ENCODE results near the gene CPN2.

GRCh38 chr3:194320744-194321243 is 30.3 kb downstream of the CPN2 start:
- TF ChIP-seq SMAD3 (CRISPR knock-in tag; IDR thresholded peaks at IDR 0.05) = peak; percentile 37; the same call in 1 of the 2 replicates
- TF ChIP-seq ZNF431 (CRISPR knock-in tag; IDR thresholded peaks at IDR 0.05; ENCODE audit: borderline replicate concordance, low read depth) = no peak
- no peak for TF ChIP-seq HNF4G (IDR thresholded peaks at IDR 0.05; ENCODE audit: borderline replicate concordance, low read depth, low read length)
- peak; percentile 46; the same call in 1 of the 2 replicates for TF ChIP-seq HNF4G (CRISPR knock-in tag; IDR thresholded peaks at IDR 0.05; ENCODE audit: borderline replicate concordance, low read depth)
- TF ChIP-seq THAP9 (CRISPR knock-in tag; IDR thresholded peaks at IDR 0.05; ENCODE audit: borderline replicate concordance) = no peak
- TF ChIP-seq, protein P1, sequence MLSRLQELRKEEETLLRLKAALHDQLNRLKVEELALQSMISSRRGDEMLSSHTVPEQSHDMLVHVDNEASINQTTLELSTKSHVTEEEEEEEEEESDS (CRISPR knock-in tag; IDR thresholded peaks at IDR 0.05; ENCODE audit: borderline replicate concordance) = no peak
- TF ChIP-seq, protein P2, sequence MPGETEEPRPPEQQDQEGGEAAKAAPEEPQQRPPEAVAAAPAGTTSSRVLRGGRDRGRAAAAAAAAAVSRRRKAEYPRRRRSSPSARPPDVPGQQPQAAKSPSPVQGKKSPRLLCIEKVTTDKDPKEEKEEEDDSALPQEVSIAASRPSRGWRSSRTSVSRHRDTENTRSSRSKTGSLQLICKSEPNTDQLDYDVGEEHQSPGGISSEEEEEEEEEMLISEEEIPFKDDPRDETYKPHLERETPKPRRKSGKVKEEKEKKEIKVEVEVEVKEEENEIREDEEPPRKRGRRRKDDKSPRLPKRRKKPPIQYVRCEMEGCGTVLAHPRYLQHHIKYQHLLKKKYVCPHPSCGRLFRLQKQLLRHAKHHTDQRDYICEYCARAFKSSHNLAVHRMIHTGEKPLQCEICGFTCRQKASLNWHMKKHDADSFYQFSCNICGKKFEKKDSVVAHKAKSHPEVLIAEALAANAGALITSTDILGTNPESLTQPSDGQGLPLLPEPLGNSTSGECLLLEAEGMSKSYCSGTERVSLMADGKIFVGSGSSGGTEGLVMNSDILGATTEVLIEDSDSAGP (CRISPR knock-in tag; IDR thresholded peaks at IDR 0.05; ENCODE audit: borderline replicate concordance) = peak; percentile 59; the same call in 1 of the 2 replicates
- TF ChIP-seq ZSCAN29 (CRISPR knock-in tag; conservative IDR thresholded peaks at IDR 0.05) = 0 out of 2 replicates have a peak, but pooled peaks have one; percentile 44
- no peak for TF ChIP-seq ZNF543 (CRISPR knock-in tag; IDR thresholded peaks at IDR 0.05)
- peak; percentile 55; the same call in 1 of the 2 replicates for TF ChIP-seq ZMAT3 (CRISPR knock-in tag; conservative IDR thresholded peaks at IDR 0.05)
- 0 out of 2 replicates have a peak, but pooled peaks have one; percentile 38 for TF ChIP-seq HINFP (CRISPR knock-in tag; IDR thresholded peaks at IDR 0.05; ENCODE audit: low read depth)
- TF ChIP-seq KLF16 (CRISPR knock-in tag; IDR thresholded peaks at IDR 0.05) = peak in 1 of 2 experiments; percentile 43; a peak in 1 of 4 replicates
- no peak for TF ChIP-seq FIP1L1 (IDR thresholded peaks at IDR 0.05; ENCODE audit: borderline replicate concordance, insufficient read depth, low read depth, low read length)
- TF ChIP-seq NFRKB (IDR thresholded peaks at IDR 0.05) = no peak
